Measurements from ENCODE around the gene UCK2. TPM values are rescaled to one million over a fixed set of nuclear protein-coding genes. Genes with fewer than 3 reads are reported as not detected.
A peak's percentile ranks its signal among the peaks of the same experiment; 100 is the strongest.

The UCK2 gene
- total and polyA plus RNA-seq, 10 of the 15 experiments (the other 5 are each of a cell fraction or from before 2014, with no cell fraction given): 55.3 to 106 (median 84.9) TPM

DNA sequence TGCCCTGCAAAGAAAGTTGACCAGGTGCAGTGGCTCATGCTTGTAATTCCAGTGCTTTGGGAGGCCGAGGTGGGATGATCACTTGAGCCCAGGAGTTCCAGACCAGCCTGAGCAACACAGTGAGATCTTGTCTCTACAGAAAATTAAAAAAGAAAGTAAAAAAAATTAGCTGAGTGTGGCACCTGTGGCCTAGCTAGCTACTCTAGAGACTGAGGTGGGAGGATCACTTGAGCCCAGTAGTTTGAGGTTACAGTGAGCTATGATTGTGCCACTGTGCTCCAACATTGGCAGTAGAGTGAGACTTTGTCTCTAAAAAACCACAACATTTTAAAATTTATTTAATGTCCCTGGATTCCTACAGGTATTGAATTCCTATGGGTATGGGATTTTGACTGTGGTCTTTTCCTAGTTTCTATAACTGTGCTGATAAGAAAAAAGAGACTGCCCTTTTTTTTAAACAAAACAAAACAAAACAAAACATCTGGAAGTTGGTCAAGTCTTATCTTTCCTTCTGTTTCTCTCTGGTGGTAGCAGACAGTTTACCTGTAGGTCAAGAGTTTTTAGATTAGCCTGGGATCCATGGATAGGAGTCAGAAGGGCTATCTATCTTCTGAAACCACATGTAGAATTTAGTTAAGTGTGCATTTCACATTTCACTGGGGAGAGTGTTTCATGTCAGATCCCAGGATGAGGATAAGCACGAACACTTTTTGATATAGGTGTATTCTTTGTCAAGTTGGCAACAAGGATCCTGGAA, 18.8 kb downstream of the UCK2 start:
- Histone ChIP-seq H2AFZ (ENCODE audit: control insufficient read depth, low read depth, low read length) (no peak overlapping the region), H3K9me3 (replicated peaks; ENCODE audit: control insufficient read depth, insufficient read depth, low read length) (no peaks in the 10 kb centered on the region; the same call in 2 of the 3 replicates), H3K4me3 (no peak overlapping the region), H3K9ac (ENCODE audit: control insufficient read depth, insufficient read depth, low read length) (no peak overlapping the region), H3K36me3 (ENCODE audit: control insufficient read depth in 2 of 2, insufficient read depth in 2 of 2, low read length in 1 of 2) (peaks cover 2 to 3% of the 10 kb centered on the region in 2 experiments; a peak in 2 of 4 replicates), H3K4me2 (ENCODE audit: control insufficient read depth, insufficient read depth) (no peak overlapping the region), H3K4me1 (ENCODE audit: control insufficient read depth, insufficient read depth, low read length) (peaks cover 49% of the 10 kb centered on the region), H4K20me1 (ENCODE audit: control insufficient read depth, insufficient read depth) (no peaks in the 10 kb centered on the region; the same call in 1 of the 2 replicates), H3K27me3 (replicated peaks in 1 of 2; ENCODE audit: control insufficient read depth in 2 of 2, insufficient read depth in 2 of 2, low read length in 1 of 2) (no peaks in the 10 kb centered on the region), H3K79me2 (ENCODE audit: control insufficient read depth, insufficient read depth, low read length) (peaks cover 92% of the 10 kb centered on the region), H3K27ac (ENCODE audit: control insufficient read depth, insufficient read depth) (no peak overlapping the region)
- SMC1A ChIA-PET (ENCODE audit: uncharacterized antibody, unreplicated experiment): interaction anchor here (0.6 to 17.9 kb wide), 11 partner anchors 9 to 271 kb away, joined by 3 to 212 read pairs (median 9); no protein-coding TSS in a partner anchor
- WGBS (ENCODE audit: insufficient coverage, insufficient replicate concordance, low lambda C conversion rate, missing lambda C conversion rate): 62% methylated on average over 2 of the region's 2 CpGs
- in situ Hi-C loops (cut with MboI) (loop anchor here (5.0 kb wide), 1 partner anchor 36 kb away; no protein-coding TSS in a partner anchor), intact Hi-C loops (cut with micrococcal nuclease; ENCODE audit: unreplicated experiment) (no loop called here)
- TF ChIP-seq EED (IDR thresholded peaks at IDR 0.05; ENCODE audit: low read depth): 0 out of 2 replicates have a peak, but pooled peaks have one; percentile 19
- TF ChIP-seq IKZF2 (IDR thresholded peaks at IDR 0.05): 0 out of 4 replicates have a peak, but pooled peaks of 1 of the 2 experiments have one; percentile 11
- TF ChIP-seq NFIC (IDR thresholded peaks at IDR 0.05; ENCODE audit: low read depth, low read length): no peak
- TF ChIP-seq, protein P1, sequence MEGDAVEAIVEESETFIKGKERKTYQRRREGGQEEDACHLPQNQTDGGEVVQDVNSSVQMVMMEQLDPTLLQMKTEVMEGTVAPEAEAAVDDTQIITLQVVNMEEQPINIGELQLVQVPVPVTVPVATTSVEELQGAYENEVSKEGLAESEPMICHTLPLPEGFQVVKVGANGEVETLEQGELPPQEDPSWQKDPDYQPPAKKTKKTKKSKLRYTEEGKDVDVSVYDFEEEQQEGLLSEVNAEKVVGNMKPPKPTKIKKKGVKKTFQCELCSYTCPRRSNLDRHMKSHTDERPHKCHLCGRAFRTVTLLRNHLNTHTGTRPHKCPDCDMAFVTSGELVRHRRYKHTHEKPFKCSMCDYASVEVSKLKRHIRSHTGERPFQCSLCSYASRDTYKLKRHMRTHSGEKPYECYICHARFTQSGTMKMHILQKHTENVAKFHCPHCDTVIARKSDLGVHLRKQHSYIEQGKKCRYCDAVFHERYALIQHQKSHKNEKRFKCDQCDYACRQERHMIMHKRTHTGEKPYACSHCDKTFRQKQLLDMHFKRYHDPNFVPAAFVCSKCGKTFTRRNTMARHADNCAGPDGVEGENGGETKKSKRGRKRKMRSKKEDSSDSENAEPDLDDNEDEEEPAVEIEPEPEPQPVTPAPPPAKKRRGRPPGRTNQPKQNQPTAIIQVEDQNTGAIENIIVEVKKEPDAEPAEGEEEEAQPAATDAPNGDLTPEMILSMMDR (IDR thresholded peaks at IDR 0.05 in 2 of 3, conservative IDR thresholded peaks at IDR 0.05 in 1 of 3; ENCODE audit: control insufficient read depth in 2 of 3, extremely low read depth in 1 of 3, insufficient read depth in 1 of 3, low read depth in 3 of 3, low read length in 3 of 3): no peak
- peak; percentile 36; the same call in 1 of the 2 replicates for TF ChIP-seq RUNX3 (IDR thresholded peaks at IDR 0.05; ENCODE audit: low read length)
- DNase-seq (ENCODE audit: low read depth, low spot score) (no peak), ATAC-seq (peak; percentile 45), FAIRE-seq (no peak)
- POLR2A ChIA-PET: interaction anchor here (0.9 to 5.6 kb wide), 5 partner anchors 10 to 38 kb away, joined by 4 to 44 read pairs (median 6); no protein-coding TSS in a partner anchor
- RAD21 ChIA-PET (ENCODE audit: unreplicated experiment): interaction anchor here (0.9 to 11.4 kb wide), 8 partner anchors 9 to 38 kb away, joined by 3 to 73 read pairs (median 4); partner anchors contain the start of gene UCK2
- CTCF ChIA-PET: interaction anchor here (1.2 to 4.8 kb wide), 6 partner anchors 10 to 78 kb away, joined by 3 to 22 read pairs (median 6); no protein-coding TSS in a partner anchor
- no TSS peak for BruUV-seq (replicated peaks)
